Body of pancreas (tissue), 4 donors: ENCODE measurements around the gene SLC35F6.

Experiments
- POLR2A ChIP-seq, 3 donors: fragments of 450-650 bp; IDR thresholded peaks; one replicate each; pipeline ENCODE4 v1.6.1; 2016; ENCODE audit warnings: antibody characterized with exemption in 3 of 3, mild to moderate bottlenecking in 2 of 3
- TF ChIP-seq, protein P1 (sequence below), 7 experiments: fragments of 450-650 bp in 4 of 7; fragments of 200-600 bp in 3 of 7; sonication (generic) in 3 of 7; IDR thresholded peaks; one replicate each; pipeline ENCODE4 v1.5.1; 2016 to 2019; ENCODE audit warnings: antibody characterized with exemption in 7 of 7

DNA sequence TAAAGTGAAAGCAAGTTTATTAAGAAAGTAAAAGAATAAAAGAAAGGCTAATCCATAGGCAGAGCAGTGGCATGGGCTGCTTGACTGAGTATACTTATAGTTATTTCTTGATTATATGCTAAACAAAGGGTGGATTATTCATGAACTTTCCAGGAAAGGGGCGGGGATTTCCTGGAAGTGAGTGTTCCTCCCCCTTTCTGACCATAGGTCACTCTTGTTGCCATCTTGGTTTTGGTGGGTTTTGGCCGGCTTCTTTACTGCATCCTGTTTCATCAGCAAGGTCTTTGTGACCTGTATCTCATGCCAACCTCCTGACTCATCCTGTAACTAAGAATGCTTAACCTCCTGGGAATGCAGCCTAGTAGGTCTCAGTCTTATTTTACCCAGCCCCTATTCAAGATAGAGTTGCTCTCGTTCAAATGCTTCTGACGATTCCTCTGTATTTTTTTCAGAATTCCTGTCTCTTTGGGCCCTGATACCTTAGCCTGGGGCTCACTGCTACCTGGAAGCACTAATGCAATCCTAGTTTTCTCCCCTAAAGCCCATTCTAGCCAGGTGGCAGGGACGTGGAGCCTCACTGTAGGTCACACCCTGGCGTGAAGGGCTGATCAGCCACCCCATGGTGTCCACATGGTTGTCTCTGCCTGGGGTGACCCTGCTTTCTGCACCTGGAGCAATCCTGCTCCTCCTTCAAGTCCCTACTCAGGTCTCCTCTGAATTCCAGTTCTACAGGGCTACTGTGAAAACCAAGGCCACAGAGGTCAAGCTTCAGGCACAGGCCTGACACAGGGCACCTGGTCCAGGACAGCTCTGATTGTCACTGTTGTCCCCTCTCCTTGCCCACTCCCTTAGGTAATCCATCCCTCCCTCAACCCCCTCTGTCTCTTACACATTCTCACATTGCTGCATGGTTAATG, 6.0 kb upstream of the SLC35F6 start:
- no peak for TF ChIP-seq POLR2A (IDR thresholded peaks at IDR 0.05)
- TF ChIP-seq, protein P1, sequence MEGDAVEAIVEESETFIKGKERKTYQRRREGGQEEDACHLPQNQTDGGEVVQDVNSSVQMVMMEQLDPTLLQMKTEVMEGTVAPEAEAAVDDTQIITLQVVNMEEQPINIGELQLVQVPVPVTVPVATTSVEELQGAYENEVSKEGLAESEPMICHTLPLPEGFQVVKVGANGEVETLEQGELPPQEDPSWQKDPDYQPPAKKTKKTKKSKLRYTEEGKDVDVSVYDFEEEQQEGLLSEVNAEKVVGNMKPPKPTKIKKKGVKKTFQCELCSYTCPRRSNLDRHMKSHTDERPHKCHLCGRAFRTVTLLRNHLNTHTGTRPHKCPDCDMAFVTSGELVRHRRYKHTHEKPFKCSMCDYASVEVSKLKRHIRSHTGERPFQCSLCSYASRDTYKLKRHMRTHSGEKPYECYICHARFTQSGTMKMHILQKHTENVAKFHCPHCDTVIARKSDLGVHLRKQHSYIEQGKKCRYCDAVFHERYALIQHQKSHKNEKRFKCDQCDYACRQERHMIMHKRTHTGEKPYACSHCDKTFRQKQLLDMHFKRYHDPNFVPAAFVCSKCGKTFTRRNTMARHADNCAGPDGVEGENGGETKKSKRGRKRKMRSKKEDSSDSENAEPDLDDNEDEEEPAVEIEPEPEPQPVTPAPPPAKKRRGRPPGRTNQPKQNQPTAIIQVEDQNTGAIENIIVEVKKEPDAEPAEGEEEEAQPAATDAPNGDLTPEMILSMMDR (IDR thresholded peaks at IDR 0.05) = no peak
